ENCODE results near the gene CFAP90. TPM values are rescaled to one million over a fixed set of nuclear protein-coding genes. Genes with fewer than 3 reads are reported as not detected.

CFAP90 gene
- polyA plus RNA-seq, 1 of the 3 experiments (the other 2 are of a cell fraction) = 0.10 TPM

GRCh38 chr5:7825630-7826029 lies 25.3 kb downstream of the CFAP90 start:
- no peaks in the 10 kb centered on the region for H3K36me3 ChIP-seq (replicated peaks in 1 of 2; ENCODE audit: control insufficient read depth in 1 of 2, insufficient read depth in 2 of 2, low read length in 1 of 2)
- CTCF ChIA-PET = interaction anchor here (1.5 kb wide), 1 partner anchor 9 kb away, joined by 8 read pairs; no protein-coding TSS in a partner anchor

More at GRCh38 chr5:7825630-7826029, 25.3 kb downstream of the CFAP90 start:
- H3K79me2 ChIP-seq (ENCODE audit: insufficient read depth) = no peaks in the 10 kb centered on the region
- H3K9me3 ChIP-seq = no peaks in the 10 kb centered on the region
- no peak for TF ChIP-seq SMC3 (IDR thresholded peaks at IDR 0.05; ENCODE audit: low read depth, low read length)
- TF ChIP-seq REST (IDR thresholded peaks at IDR 0.05; ENCODE audit: low read depth, low read length) = no peak
- TF ChIP-seq FOSL2 (IDR thresholded peaks at IDR 0.05; ENCODE audit: borderline replicate concordance, low read depth) = no peak
- TF ChIP-seq GABPA (IDR thresholded peaks at IDR 0.05; ENCODE audit: low read depth) = no peak
- no peak for TF ChIP-seq RFX5 (IDR thresholded peaks at IDR 0.05; ENCODE audit: low read length)
- TF ChIP-seq FOXJ3 (CRISPR knock-in tag; IDR thresholded peaks at IDR 0.05) = no peak
- TF ChIP-seq YY1 (IDR thresholded peaks at IDR 0.05; ENCODE audit: low read depth) = no peak
- TF ChIP-seq MAX (IDR thresholded peaks at IDR 0.05; ENCODE audit: low read depth) = no peak
- TF ChIP-seq RXRA (IDR thresholded peaks at IDR 0.05; ENCODE audit: borderline replicate concordance, low read depth) = no peak
- no peak for TF ChIP-seq TEAD4 (IDR thresholded peaks at IDR 0.05; ENCODE audit: borderline replicate concordance, insufficient read depth)
- TF ChIP-seq MXI1 (IDR thresholded peaks at IDR 0.05; ENCODE audit: low read depth, low read length) = no peak
- no peak for TF ChIP-seq NFIC (IDR thresholded peaks at IDR 0.05; ENCODE audit: borderline replicate concordance)
- no peak for TF ChIP-seq IRF3 (IDR thresholded peaks at IDR 0.05; ENCODE audit: low read depth, low read length)
- TF ChIP-seq TCF12 (IDR thresholded peaks at IDR 0.05) = no peak
- no peak for TF ChIP-seq POLR2AphosphoS5 (IDR thresholded peaks at IDR 0.05; ENCODE audit: low read depth, low read length)
- TF ChIP-seq MEF2A (IDR thresholded peaks at IDR 0.05; ENCODE audit: borderline replicate concordance, low read depth) = no peak
- no peak for TF ChIP-seq FOXM1 (IDR thresholded peaks at IDR 0.05; ENCODE audit: low read depth)
- TF ChIP-seq NRF1 (IDR thresholded peaks at IDR 0.05; ENCODE audit: low read depth, low read length) = no peak
- TF ChIP-seq EP300 (IDR thresholded peaks at IDR 0.05; ENCODE audit: borderline replicate concordance in 1 of 2, low read depth in 1 of 2, low read length in 1 of 2) = no peak
- TF ChIP-seq CTCF (IDR thresholded peaks at IDR 0.05) = no peak
- H3K4me1 ChIP-seq (ENCODE audit: control insufficient read depth in 1 of 2, insufficient read depth in 2 of 2, low read depth in 1 of 2, low read length in 1 of 2) = peaks cover 0 to 2% of the 10 kb centered on the region in 2 experiments; a peak in 1 of 4 replicates
- H3K27ac ChIP-seq (ENCODE audit: low read depth in 2 of 2, low read length in 1 of 2) = no peak overlapping the region
- H3K4me3 ChIP-seq (ENCODE audit: low read depth in 2 of 2, low read length in 1 of 2) = no peak overlapping the region
- no peak overlapping the region for H2AFZ ChIP-seq (ENCODE audit: low read depth)
- no peaks in the 10 kb centered on the region for H3K9me2 ChIP-seq
- H3K27me3 ChIP-seq (ENCODE audit: insufficient read depth) = peaks cover 38% of the 10 kb centered on the region; the same call in 1 of the 2 replicates
- POLR2A ChIA-PET = no interaction called here
- H3K4me2 ChIP-seq = no peak overlapping the region
- H3F3A ChIP-seq (replicated peaks; ENCODE audit: insufficient read depth) = no peaks in the 10 kb centered on the region
- no peaks in the 10 kb centered on the region for H4K20me1 ChIP-seq (ENCODE audit: insufficient read depth)
- 30% methylated on average over 6 of the region's 11 CpGs for WGBS (ENCODE audit: low lambda C conversion rate)
- DNase-seq = no peak
- H3K9ac ChIP-seq = no peak overlapping the region
